ENCODE results near the gene FTO.

DNA sequence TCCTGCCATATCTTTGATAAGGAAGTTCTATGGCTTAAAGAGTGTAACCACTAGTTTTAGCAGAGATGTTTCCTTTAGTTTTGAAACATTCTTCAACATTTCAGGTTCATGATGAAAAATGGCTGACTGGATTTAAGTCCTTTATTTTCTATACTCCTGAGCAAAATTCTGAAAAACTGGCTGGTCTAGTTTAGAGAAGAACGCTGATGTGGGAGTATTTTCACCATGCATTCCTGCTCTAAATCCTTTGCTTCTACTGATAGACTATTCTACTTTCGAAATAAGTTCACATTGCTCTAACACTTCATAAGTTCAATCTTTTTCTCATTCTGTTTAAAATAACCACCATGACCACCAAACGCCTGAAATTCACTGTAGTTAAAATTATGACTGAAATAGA lies 281.9 kb downstream of the FTO start:
- TF ChIP-seq GATA2 (IDR thresholded peaks at IDR 0.05; ENCODE audit: low read depth, low read length) (no peak), GATA3 (IDR thresholded peaks at IDR 0.05; ENCODE audit: low read depth, low read length) (no peak)
